GM12878 (cell line): Measurements from ENCODE around the gene CDK7.

Experiments used
- E4F1 ChIP-seq: fragments of 450-650 bp; IDR thresholded peaks from 2 replicates; pipeline ENCODE4 v1.6.1; 2018; ENCODE audit warnings: borderline replicate concordance, mild to moderate bottlenecking; ENCODE audit not compliant: partially characterized antibody
- LARP7 ChIP-seq: fragments of 450-650 bp; IDR thresholded peaks from 2 replicates; pipeline ENCODE4 v1.6.1; 2017; ENCODE audit warnings: mild to moderate bottlenecking

- TF ChIP-seq LARP7 = no peak
- no peak for TF ChIP-seq E4F1
Measured at GRCh38 chr5:69300537-69301203, 66.0 kb downstream of the CDK7 start.
